HG02884 (cell line): ENCODE data around the gene PTTG1.

ENCODE experiments used
- ATAC-seq: cut with Tn5 transposase; IDR thresholded peaks from one replicate; pipeline ENCODE4 v1.9.1; 2021; ENCODE audit warnings: mild to moderate bottlenecking, moderate library complexity; ENCODE audit not compliant: unreplicated experiment

The PTTG1 gene

GRCh38 chr5:160470437-160471361 lies 49.0 kb downstream of the PTTG1 start:
- ATAC-seq: no peak

GRCh38 chr5:160471761-160472160 lies 50.1 kb downstream of the PTTG1 start:
- no peak for ATAC-seq

- ATAC-seq: no peak
These were observed 50.8 kb downstream of the PTTG1 start for GRCh38 chr5:160472482-160472881.

GRCh38 chr5:160473681-160474080 lies 52.0 kb downstream of the PTTG1 start:
- ATAC-seq: no peak

- ATAC-seq: no peak
These were observed 52.4 kb downstream of the PTTG1 start for GRCh38 chr5:160474084-160474483.

GRCh38 chr5:160475864-160476438 lies 54.3 kb downstream of the PTTG1 start:
- no peak for ATAC-seq

- no peak for ATAC-seq
These were observed 55.8 kb downstream of the PTTG1 start for GRCh38 chr5:160477266-160477970.

- no peak for ATAC-seq
These were observed 56.5 kb downstream of the PTTG1 start for GRCh38 chr5:160478163-160478562.
